ENCODE data around the gene MCC.

- no peak for TF ChIP-seq EZH2phosphoT487 (IDR thresholded peaks at IDR 0.05; ENCODE audit: low read depth, severe bottlenecking, unreplicated experiment)
- TF ChIP-seq, protein P1, sequence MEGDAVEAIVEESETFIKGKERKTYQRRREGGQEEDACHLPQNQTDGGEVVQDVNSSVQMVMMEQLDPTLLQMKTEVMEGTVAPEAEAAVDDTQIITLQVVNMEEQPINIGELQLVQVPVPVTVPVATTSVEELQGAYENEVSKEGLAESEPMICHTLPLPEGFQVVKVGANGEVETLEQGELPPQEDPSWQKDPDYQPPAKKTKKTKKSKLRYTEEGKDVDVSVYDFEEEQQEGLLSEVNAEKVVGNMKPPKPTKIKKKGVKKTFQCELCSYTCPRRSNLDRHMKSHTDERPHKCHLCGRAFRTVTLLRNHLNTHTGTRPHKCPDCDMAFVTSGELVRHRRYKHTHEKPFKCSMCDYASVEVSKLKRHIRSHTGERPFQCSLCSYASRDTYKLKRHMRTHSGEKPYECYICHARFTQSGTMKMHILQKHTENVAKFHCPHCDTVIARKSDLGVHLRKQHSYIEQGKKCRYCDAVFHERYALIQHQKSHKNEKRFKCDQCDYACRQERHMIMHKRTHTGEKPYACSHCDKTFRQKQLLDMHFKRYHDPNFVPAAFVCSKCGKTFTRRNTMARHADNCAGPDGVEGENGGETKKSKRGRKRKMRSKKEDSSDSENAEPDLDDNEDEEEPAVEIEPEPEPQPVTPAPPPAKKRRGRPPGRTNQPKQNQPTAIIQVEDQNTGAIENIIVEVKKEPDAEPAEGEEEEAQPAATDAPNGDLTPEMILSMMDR (IDR thresholded peaks at IDR 0.05; ENCODE audit: poor library complexity): no peak
These were observed 7.2 kb upstream of the MCC start for GRCh38 chr5:113495422-113495841.

Measured in hepatocyte (in vitro differentiated cells).